Muscle layer of duodenum (tissue), 2 donors: Measurements from ENCODE around the gene BET1L.
"Not testable (repeated sequence)": the region's sequence is repeated elsewhere in the genome, so short reads cannot be mapped to it uniquely, and the experiment has no call there.

ENCODE experiments used
- H3K27ac ChIP-seq: one replicate; pipeline ENCODE4 v1.7.0; 2013; ENCODE audit warnings: mild to moderate bottlenecking, low read length
- H3K27me3 ChIP-seq: one replicate; pipeline ENCODE4 v1.7.0; 2013; ENCODE audit warnings: low read depth, mild to moderate bottlenecking, control low read depth, low read length
- H3K36me3 ChIP-seq, 2 donors: one replicate each; pipeline ENCODE4 v1.7.0; 2013; ENCODE audit warnings: low read length in 2 of 2, control low read depth in 1 of 2, mild to moderate bottlenecking in 1 of 2; ENCODE audit not compliant: insufficient read depth in 2 of 2, control insufficient read depth in 1 of 2
- H3K4me1 ChIP-seq, 2 donors: one replicate each; pipeline ENCODE4 v1.7.0; 2013; ENCODE audit warnings: low read length in 2 of 2, mild to moderate bottlenecking in 2 of 2, control low read depth in 1 of 2, moderate library complexity in 1 of 2; ENCODE audit not compliant: insufficient read depth in 2 of 2, control insufficient read depth in 1 of 2
- H3K4me3 ChIP-seq, 2 donors: one replicate each; pipeline ENCODE4 v1.7.0; 2013; ENCODE audit warnings: low read length in 2 of 2, low read depth in 1 of 2, mild to moderate bottlenecking in 1 of 2
- H3K9me3 ChIP-seq, 2 donors: one replicate each; pipeline ENCODE4 v1.7.0; 2013; ENCODE audit warnings: low read length in 2 of 2, control low read depth in 1 of 2, mild to moderate bottlenecking in 1 of 2; ENCODE audit not compliant: control insufficient read depth in 1 of 2
- donor health status: healthy.

BET1L gene

GRCh38 chr11:241634-242033, 34.4 kb upstream of the BET1L start:
- Histone ChIP-seq H3K27ac (no peak overlapping the region), H3K27me3 (no peaks in the 10 kb centered on the region), H3K36me3 (peaks cover 53% of the 10 kb centered on the region in 2 donors), H3K4me3 (no peak overlapping the region), H3K9me3 (no peaks in the 10 kb centered on the region), H3K4me1 (peaks cover 8 to 12% of the 10 kb centered on the region in 2 donors)

GRCh38 chr11:240315-240714, 33.1 kb upstream of the BET1L start:
- no peak overlapping the region for H3K27ac ChIP-seq
- H3K36me3 ChIP-seq, result peaks cover 42% of the 10 kb centered on the region in 2 donors
- H3K4me1 ChIP-seq, result peaks cover 8 to 15% of the 10 kb centered on the region in 2 donors
- H3K4me3 ChIP-seq, result no peak overlapping the region
- no peaks in the 10 kb centered on the region for H3K9me3 ChIP-seq
- H3K27me3 ChIP-seq, result no peaks in the 10 kb centered on the region

GRCh38 chr11:238346-238745, 31.1 kb upstream of the BET1L start:
- H3K9me3 ChIP-seq, H3K27me3 ChIP-seq, H3K27ac ChIP-seq: not testable (repeated sequence)
- H3K4me3 ChIP-seq, result peak overlapping the region in 1 of 2 donors; percentile 70
- peaks cover 8 to 23% of the 10 kb centered on the region in 2 donors for H3K4me1 ChIP-seq
- peaks cover 23 to 25% of the 10 kb centered on the region in 2 donors for H3K36me3 ChIP-seq

- peak within 1 kb of the TSS; percentile 97 for H3K27ac ChIP-seq
- H3K36me3 ChIP-seq, result peaks cover 18 to 26% of the 10 kb centered on the region in 2 donors
- H3K4me3 ChIP-seq, result peak within 1 kb of the TSS; percentile 70 to 94
- no peaks in the 10 kb centered on the region for H3K9me3 ChIP-seq
- peaks cover 8 to 23% of the 10 kb centered on the region in 2 donors for H3K4me1 ChIP-seq
- no peaks in the 10 kb centered on the region for H3K27me3 ChIP-seq
Measured at GRCh38 chr11:236774-237767, 29.9 kb upstream of the BET1L start, which contains the start of gene PSMD13. PSMD13 (plus strand) TSS chr11:236976; CDS start chr11:237050, 74 bp downstream.

- Histone ChIP-seq H3K4me3 (peak within 1 kb of the TSS; percentile 70 to 94), H3K36me3 (peaks cover 12 to 19% of the 10 kb centered on the region in 2 donors), H3K27ac (peak within 1 kb of the TSS; percentile 97)
Measured at GRCh38 chr11:235997-236773, 29.0 kb upstream of the BET1L start, which contains the start of gene SIRT3. SIRT3 (minus strand) TSS chr11:236342; CDS start chr11:236328, 14 bp downstream.

GRCh38 chr11:235609-235996, 28.4 kb upstream of the BET1L start:
- Histone ChIP-seq H3K4me3 (peak overlapping the region; percentile 70 to 94), H3K27ac (peak overlapping the region; percentile 56), H3K4me1 (peaks cover 8 to 23% of the 10 kb centered on the region in 2 donors), H3K27me3 (no peaks in the 10 kb centered on the region), H3K9me3 (no peaks in the 10 kb centered on the region), H3K36me3 (peaks cover 12 to 19% of the 10 kb centered on the region in 2 donors)

More at GRCh38 chr11:235997-236773, 29.0 kb upstream of the BET1L start, which contains the start of gene SIRT3:
- Histone ChIP-seq H3K27me3 (no peaks in the 10 kb centered on the region), H3K9me3 (no peaks in the 10 kb centered on the region), H3K4me1 (peaks cover 8 to 23% of the 10 kb centered on the region in 2 donors)

GRCh38 chr11:235180-235579, 28.0 kb upstream of the BET1L start:
- no peaks in the 10 kb centered on the region for H3K9me3 ChIP-seq
- peak overlapping the region; percentile 70 to 94 for H3K4me3 ChIP-seq
- no peaks in the 10 kb centered on the region for H3K27me3 ChIP-seq
- H3K4me1 ChIP-seq, result peaks cover 8 to 23% of the 10 kb centered on the region in 2 donors
- peaks cover 12 to 23% of the 10 kb centered on the region in 2 donors for H3K36me3 ChIP-seq
- H3K27ac ChIP-seq, result peak overlapping the region; percentile 56

- H3K4me3 ChIP-seq, result no peak overlapping the region
- no peaks in the 10 kb centered on the region for H3K9me3 ChIP-seq
- H3K27me3 ChIP-seq, result no peaks in the 10 kb centered on the region
- peaks cover 5 to 18% of the 10 kb centered on the region in 2 donors for H3K4me1 ChIP-seq
- H3K36me3 ChIP-seq, result peaks cover 0 to 16% of the 10 kb centered on the region in 2 donors
- H3K27ac ChIP-seq, result no peak overlapping the region
Measured at GRCh38 chr11:232783-233565, 25.8 kb upstream of the BET1L start.

- no peaks in the 10 kb centered on the region for H3K9me3 ChIP-seq
- H3K4me3 ChIP-seq, result no peak overlapping the region
- peaks cover 0 to 9% of the 10 kb centered on the region in 2 donors for H3K4me1 ChIP-seq
- H3K27ac ChIP-seq, result no peak overlapping the region
- peaks cover 5 to 13% of the 10 kb centered on the region in 2 donors for H3K36me3 ChIP-seq
- no peaks in the 10 kb centered on the region for H3K27me3 ChIP-seq
Measured at GRCh38 chr11:230431-230830, 23.2 kb upstream of the BET1L start.

GRCh38 chr11:227824-228379, 20.7 kb upstream of the BET1L start:
- no peak overlapping the region for H3K4me3 ChIP-seq
- no peaks in the 10 kb centered on the region for H3K4me1 ChIP-seq
- no peaks in the 10 kb centered on the region for H3K27me3 ChIP-seq
- no peak overlapping the region for H3K27ac ChIP-seq
- H3K9me3 ChIP-seq, result no peaks in the 10 kb centered on the region
- peaks cover 5 to 11% of the 10 kb centered on the region in 2 donors for H3K36me3 ChIP-seq
